ENCODE measurements around the gene REV1.

DNA sequence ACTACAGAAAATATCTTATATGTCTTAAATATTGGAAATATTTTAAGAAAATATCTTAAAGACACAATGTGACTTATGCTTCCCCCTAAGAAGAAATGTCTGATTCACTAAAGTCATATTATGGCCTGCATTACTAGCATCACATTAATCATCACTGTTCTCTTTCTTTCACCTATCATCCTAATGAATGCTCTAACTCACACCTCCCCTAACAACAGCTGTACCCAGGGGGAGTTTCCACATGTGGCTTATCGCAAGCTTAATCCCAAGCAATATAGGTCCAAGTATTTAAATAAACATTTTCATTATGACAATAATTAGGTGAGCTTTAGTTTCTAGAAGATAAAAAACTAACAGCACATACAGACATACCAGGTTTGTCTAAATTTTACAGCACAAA, 39.6 kb downstream of the REV1 start:
- TF ChIP-seq, protein P1, sequence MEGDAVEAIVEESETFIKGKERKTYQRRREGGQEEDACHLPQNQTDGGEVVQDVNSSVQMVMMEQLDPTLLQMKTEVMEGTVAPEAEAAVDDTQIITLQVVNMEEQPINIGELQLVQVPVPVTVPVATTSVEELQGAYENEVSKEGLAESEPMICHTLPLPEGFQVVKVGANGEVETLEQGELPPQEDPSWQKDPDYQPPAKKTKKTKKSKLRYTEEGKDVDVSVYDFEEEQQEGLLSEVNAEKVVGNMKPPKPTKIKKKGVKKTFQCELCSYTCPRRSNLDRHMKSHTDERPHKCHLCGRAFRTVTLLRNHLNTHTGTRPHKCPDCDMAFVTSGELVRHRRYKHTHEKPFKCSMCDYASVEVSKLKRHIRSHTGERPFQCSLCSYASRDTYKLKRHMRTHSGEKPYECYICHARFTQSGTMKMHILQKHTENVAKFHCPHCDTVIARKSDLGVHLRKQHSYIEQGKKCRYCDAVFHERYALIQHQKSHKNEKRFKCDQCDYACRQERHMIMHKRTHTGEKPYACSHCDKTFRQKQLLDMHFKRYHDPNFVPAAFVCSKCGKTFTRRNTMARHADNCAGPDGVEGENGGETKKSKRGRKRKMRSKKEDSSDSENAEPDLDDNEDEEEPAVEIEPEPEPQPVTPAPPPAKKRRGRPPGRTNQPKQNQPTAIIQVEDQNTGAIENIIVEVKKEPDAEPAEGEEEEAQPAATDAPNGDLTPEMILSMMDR (conservative IDR thresholded peaks at IDR 0.05; ENCODE audit: low read length) = no peak
- TF ChIP-seq EZH2phosphoT487 (IDR thresholded peaks at IDR 0.05; ENCODE audit: borderline replicate concordance, low read depth, low read length) = no peak
